SK-N-SH treated with all-trans-retinoic acid at 6 μM for 48 hours (cell line): ENCODE results near the gene GPRC5A.

Source experiments
- RARB ChIP-seq: fragments of 250-450 bp; sonication (Bioruptor Pico); IDR thresholded peaks from 2 replicates; pipeline ENCODE4 v1.8.0; 2021; ENCODE audit warnings: mild to moderate bottlenecking, moderate library complexity
- TSHZ2 ChIP-seq: fragments of 250-450 bp; sonication (Bioruptor Pico); IDR thresholded peaks from 2 replicates; pipeline ENCODE4 v1.5.0; 2020; ENCODE audit warnings: mild to moderate bottlenecking, moderate library complexity

DNA sequence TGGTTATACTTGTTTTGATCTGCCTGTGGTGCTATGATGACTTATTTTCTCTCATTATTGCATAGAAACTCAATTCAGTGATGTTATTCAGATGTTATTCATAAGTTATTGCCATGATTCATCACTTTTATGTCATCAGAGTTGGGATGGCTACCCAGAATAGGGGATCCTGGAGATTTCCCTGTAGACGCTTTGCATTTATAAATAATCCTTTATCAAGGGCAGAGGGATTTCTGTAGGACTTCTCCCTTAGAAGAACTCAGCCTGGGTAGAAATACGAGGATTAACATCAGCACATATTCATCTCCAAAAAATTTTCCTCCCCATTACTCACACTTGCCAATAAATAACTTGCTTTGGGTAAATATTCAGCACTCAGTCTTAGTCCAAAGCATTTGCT is 4.9 kb downstream of the GPRC5A start:
- TF ChIP-seq TSHZ2 (CRISPR knock-in tag), result no peak
- no peak for TF ChIP-seq RARB (CRISPR knock-in tag)
